Retina (tissue), 1 donor: ENCODE measurements around the gene OVCA2.
A peak's percentile ranks its signal among the peaks of the same experiment; 100 is the strongest.

Source experiments
- DNase-seq: peaks from one replicate; pipeline ENCODE4 v3.0.0-alpha.2; 2016

Gene OVCA2

GRCh38 chr17:2089021-2089422, 47.2 kb downstream of the OVCA2 start:
- peak; percentile 30 for DNase-seq

GRCh38 chr17:2090210-2090641, 48.4 kb downstream of the OVCA2 start:
- no peak for DNase-seq

GRCh38 chr17:2090804-2091534, 49.1 kb downstream of the OVCA2 start:
- DNase-seq: no peak

GRCh38 chr17:2092253-2092652, 50.4 kb downstream of the OVCA2 start:
- no peak for DNase-seq
